ENCODE results near the gene COG4.
"Not testable (repeated sequence)": the region's sequence is repeated elsewhere in the genome, so short reads cannot be mapped to it uniquely, and the experiment has no call there.

Gene COG4

DNA sequence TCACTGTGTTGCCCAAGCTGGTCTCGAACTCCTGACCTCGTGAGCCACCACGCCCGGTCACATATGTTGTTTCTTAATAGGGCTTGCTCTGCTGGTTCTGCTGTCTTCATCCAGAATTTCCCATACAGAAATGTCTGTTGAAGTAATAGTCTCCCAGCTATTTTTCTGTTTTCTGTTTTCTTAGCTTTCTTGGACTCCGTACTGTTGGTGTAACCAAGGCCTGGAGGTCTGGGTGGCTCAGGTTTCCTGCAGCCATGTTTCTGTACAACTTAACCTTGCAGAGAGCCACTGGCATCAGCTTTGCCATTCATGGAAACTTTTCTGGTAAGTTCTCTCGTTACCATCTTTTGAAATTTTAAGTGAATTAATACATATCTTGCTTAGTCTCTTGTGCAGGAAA, 3.0 kb upstream of the COG4 start:
- Histone ChIP-seq H3K27me3 (replicated peaks; ENCODE audit: control insufficient read depth, insufficient read depth, low read length) (no peaks in the 10 kb centered on the region), H3K4me1 (ENCODE audit: control insufficient read depth, insufficient read depth, low read length) (peaks cover 40% of the 10 kb centered on the region)

GRCh38 chr16:70524399-70524825, 1.1 kb upstream of the COG4 start:
- peak overlapping the region; percentile 100 for H3K9ac ChIP-seq (ENCODE audit: low read length)
- H3K36me3 ChIP-seq (ENCODE audit: control insufficient read depth, insufficient read depth, low read length, severe bottlenecking) = peaks cover 25% of the 10 kb centered on the region
- DNase-seq (ENCODE audit: low read depth) = peak; percentile 63
- not testable (repeated sequence) for H3K27me3 ChIP-seq (replicated peaks; ENCODE audit: control insufficient read depth, insufficient read depth, low read length); H3K9me3 ChIP-seq (ENCODE audit: control insufficient read depth, low read length)
- H3K4me3 ChIP-seq (ENCODE audit: low read length) = peak overlapping the region; percentile 97
- peaks cover 51% of the 10 kb centered on the region for H3K4me1 ChIP-seq (ENCODE audit: control insufficient read depth, insufficient read depth, low read length)

More for the DNA sequence above, 3.0 kb upstream of the COG4 start:
- peak overlapping the region; percentile 37 for H3K4me3 ChIP-seq (ENCODE audit: low read length)
- no peaks in the 10 kb centered on the region for H3K9me3 ChIP-seq (ENCODE audit: control insufficient read depth, low read length)
- peak overlapping the region; percentile 40 for H3K9ac ChIP-seq (ENCODE audit: low read length)
- DNase-seq (ENCODE audit: low read depth) = peak; percentile 21
- H3K36me3 ChIP-seq (ENCODE audit: control insufficient read depth, insufficient read depth, low read length, severe bottlenecking) = peaks cover 42% of the 10 kb centered on the region

DNA sequence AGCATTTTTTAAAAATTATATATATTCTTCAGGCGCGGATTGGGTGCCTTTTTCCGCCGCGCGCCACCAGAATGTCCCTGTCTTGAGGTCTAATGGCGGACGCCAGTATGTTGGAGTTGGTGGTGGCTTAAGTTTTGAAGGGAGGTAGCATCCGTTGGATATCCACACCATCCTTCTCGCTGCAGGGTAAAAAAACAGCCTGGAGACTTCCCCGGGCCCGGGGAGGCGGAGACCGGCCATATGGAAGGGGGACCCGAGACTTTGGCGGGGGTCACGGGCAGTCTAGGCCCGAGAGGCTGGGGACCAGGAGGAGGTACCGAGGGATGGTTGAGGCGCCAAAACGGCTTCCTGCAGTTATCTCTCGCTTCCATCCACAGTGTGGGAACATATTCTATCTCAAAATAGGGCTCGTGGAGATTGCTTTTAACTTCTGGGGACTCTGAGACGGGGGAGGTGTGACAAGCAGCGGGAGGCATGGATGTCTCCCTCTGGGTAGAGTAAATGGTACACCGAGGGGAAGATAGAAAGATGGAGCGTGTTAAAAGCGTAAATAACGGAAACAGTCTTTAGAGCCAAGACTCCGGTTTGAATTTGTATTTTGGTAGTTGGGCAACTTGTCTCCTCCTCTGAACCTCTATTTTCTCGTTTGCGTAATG, 517 bp upstream of the COG4 start, which contains the start of gene SF3B3:
SF3B3 (plus strand) TSS at position 74 of the 656 bp plus-strand sequence. CDS start 2,841 bp downstream, outside the sequence.
- DNase-seq (ENCODE audit: low read depth) = peak; percentile 59
- Histone ChIP-seq H3K9ac (ENCODE audit: low read length) (peak within 1 kb of the TSS; percentile 100), H3K4me3 (ENCODE audit: low read length) (peak within 1 kb of the TSS; percentile 97), H3K9me3 (ENCODE audit: control insufficient read depth, low read length) (no peaks in the 10 kb centered on the region), H3K27me3 (replicated peaks; ENCODE audit: control insufficient read depth, insufficient read depth, low read length) (no peaks in the 10 kb centered on the region), H3K36me3 (ENCODE audit: control insufficient read depth, insufficient read depth, low read length, severe bottlenecking) (peaks cover 20% of the 10 kb centered on the region), H3K4me1 (ENCODE audit: control insufficient read depth, insufficient read depth, low read length) (peaks cover 46% of the 10 kb centered on the region)

GRCh38 chr16:70522216-70523075, 908 bp downstream of the COG4 start:
- no peak for DNase-seq (ENCODE audit: low read depth)
- Histone ChIP-seq H3K9ac (ENCODE audit: low read length) (peak overlapping the region; percentile 100), H3K27me3 (replicated peaks; ENCODE audit: control insufficient read depth, insufficient read depth, low read length) (no peaks in the 10 kb centered on the region), H3K9me3 (ENCODE audit: control insufficient read depth, low read length) (no peaks in the 10 kb centered on the region), H3K4me3 (ENCODE audit: low read length) (peak overlapping the region; percentile 97), H3K4me1 (ENCODE audit: control insufficient read depth, insufficient read depth, low read length) (peaks cover 43% of the 10 kb centered on the region), H3K36me3 (ENCODE audit: control insufficient read depth, insufficient read depth, low read length, severe bottlenecking) (peaks cover 20% of the 10 kb centered on the region)

DNA sequence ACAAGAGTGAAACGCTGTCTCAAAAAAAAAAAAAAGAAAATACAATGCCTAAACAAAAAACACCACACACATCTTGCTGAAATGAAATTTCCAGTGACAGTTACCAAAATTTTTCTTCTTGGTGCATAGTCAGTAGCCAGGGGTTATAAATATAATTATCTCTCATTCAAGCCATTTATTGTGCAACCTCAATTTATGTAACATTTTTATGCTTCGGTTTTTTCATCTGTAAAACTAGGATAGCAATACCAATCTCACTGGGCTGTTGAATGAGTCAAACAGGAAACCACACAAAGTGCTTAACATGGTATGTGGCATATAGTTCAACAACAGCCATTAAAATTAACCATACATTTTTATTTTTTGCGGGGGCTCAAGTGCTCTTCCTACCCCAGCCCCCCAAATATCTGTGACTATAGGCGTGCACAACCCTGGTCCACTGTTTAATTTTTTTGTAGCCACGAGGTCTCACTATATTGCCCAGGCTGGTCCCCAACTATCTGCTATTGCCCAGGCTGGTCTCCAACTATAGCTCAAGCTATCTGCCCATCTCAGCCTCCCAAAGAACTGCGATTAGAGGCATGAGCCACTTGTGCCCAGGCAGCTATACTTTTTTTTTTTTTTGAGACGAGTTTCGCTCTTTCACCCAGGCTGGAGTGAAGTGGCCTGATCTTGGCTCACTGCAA, 2.6 kb downstream of the COG4 start:
- Histone ChIP-seq H3K9ac (ENCODE audit: low read length) (no peak overlapping the region), H3K36me3 (ENCODE audit: control insufficient read depth, insufficient read depth, low read length, severe bottlenecking) (peaks cover 25% of the 10 kb centered on the region), H3K9me3 (ENCODE audit: control insufficient read depth, low read length) (no peaks in the 10 kb centered on the region), H3K4me3 (ENCODE audit: low read length) (no peak overlapping the region), H3K27me3 (replicated peaks; ENCODE audit: control insufficient read depth, insufficient read depth, low read length) (no peaks in the 10 kb centered on the region), H3K4me1 (ENCODE audit: control insufficient read depth, insufficient read depth, low read length) (peaks cover 26% of the 10 kb centered on the region)
- peak; percentile 58 for DNase-seq (ENCODE audit: low read depth)

DNA sequence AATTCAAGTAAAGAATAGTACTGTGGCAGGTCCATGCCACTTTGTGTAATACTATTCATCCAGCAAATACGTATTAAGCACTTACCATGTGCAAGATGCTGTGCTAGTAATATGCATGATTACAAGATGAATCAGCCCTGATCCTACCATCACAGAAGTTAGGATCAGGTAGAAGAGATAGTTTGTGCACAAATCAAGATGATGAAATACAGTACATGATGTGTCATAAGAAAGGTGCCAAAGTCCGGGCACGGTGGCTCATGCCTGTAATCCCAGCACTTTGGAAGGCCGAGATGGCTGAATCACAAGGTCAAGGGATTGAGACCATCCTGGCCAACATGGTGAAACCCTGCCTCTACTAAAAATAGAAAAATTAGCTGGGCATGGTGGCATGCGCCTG, 10.9 kb downstream of the COG4 start:
- no peak for DNase-seq (ENCODE audit: low read depth)
- no peaks in the 10 kb centered on the region for H3K4me1 ChIP-seq (ENCODE audit: control insufficient read depth, insufficient read depth, low read length)
- no peak overlapping the region for H3K4me3 ChIP-seq (ENCODE audit: low read length)
- no peaks in the 10 kb centered on the region for H3K27me3 ChIP-seq (replicated peaks; ENCODE audit: control insufficient read depth, insufficient read depth, low read length)
- H3K36me3 ChIP-seq (ENCODE audit: control insufficient read depth, insufficient read depth, low read length, severe bottlenecking) = peaks cover 88% of the 10 kb centered on the region
- no peak overlapping the region for H3K9ac ChIP-seq (ENCODE audit: low read length)
- no peaks in the 10 kb centered on the region for H3K9me3 ChIP-seq (ENCODE audit: control insufficient read depth, low read length)

DNA sequence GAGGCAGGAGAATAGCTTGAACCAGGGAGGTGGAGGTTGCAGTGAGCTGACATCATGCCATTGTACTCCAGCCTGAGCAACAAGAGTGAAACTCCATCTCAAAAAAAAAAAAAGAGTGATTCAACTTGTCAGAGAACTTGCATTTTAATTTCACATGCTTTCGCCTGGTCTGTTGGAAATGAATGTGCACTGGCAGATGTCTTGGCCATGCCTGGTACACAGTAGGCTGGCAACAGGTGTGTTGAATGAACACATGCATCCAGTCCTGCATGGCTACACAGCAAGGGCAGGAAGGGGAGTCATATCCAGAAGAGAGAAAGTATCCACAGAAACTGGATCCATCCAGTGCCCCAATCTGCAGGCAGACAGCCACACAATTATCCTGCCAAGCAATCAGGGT, 11.5 kb downstream of the COG4 start:
- H3K9me3 ChIP-seq (ENCODE audit: control insufficient read depth, low read length) = no peaks in the 10 kb centered on the region
- peaks cover 87% of the 10 kb centered on the region for H3K36me3 ChIP-seq (ENCODE audit: control insufficient read depth, insufficient read depth, low read length, severe bottlenecking)
- no peak for DNase-seq (ENCODE audit: low read depth)
- H3K4me1 ChIP-seq (ENCODE audit: control insufficient read depth, insufficient read depth, low read length) = no peaks in the 10 kb centered on the region
- no peaks in the 10 kb centered on the region for H3K27me3 ChIP-seq (replicated peaks; ENCODE audit: control insufficient read depth, insufficient read depth, low read length)
- H3K4me3 ChIP-seq (ENCODE audit: low read length) = no peak overlapping the region
- H3K9ac ChIP-seq (ENCODE audit: low read length) = no peak overlapping the region

DNA sequence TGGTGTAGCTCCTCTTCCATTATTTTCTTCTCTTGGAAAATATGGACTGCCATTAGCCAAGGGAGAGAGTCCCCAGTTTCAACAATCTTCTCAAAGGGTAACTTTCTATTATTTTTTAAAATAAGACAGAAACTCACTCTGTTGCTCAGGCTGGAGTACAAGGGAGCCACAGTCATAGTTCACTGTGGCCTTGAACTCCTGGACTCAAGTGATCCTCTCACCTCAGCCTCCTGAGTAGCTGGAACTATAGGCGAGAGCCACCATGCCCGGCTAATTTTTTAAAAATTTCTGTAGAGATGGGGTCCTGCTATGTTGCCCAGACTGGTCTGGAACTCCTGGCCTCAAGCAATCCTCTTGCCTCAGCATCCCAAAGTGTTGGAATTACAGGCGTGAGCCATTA, 13.1 kb downstream of the COG4 start:
- no peaks in the 10 kb centered on the region for H3K27me3 ChIP-seq (replicated peaks; ENCODE audit: control insufficient read depth, insufficient read depth, low read length)
- no peak for DNase-seq (ENCODE audit: low read depth)
- H3K9me3 ChIP-seq (ENCODE audit: control insufficient read depth, low read length) = no peaks in the 10 kb centered on the region
- no peak overlapping the region for H3K4me3 ChIP-seq (ENCODE audit: low read length)
- H3K4me1 ChIP-seq (ENCODE audit: control insufficient read depth, insufficient read depth, low read length) = no peaks in the 10 kb centered on the region
- peaks cover 73% of the 10 kb centered on the region for H3K36me3 ChIP-seq (ENCODE audit: control insufficient read depth, insufficient read depth, low read length, severe bottlenecking)
- H3K9ac ChIP-seq (ENCODE audit: low read length) = no peak overlapping the region

- H3K36me3 ChIP-seq (ENCODE audit: control insufficient read depth, insufficient read depth, low read length, severe bottlenecking) = peaks cover 64% of the 10 kb centered on the region
- no peaks in the 10 kb centered on the region for H3K9me3 ChIP-seq (ENCODE audit: control insufficient read depth, low read length)
- no peaks in the 10 kb centered on the region for H3K27me3 ChIP-seq (replicated peaks; ENCODE audit: control insufficient read depth, insufficient read depth, low read length)
- no peak for DNase-seq (ENCODE audit: low read depth)
- no peaks in the 10 kb centered on the region for H3K4me1 ChIP-seq (ENCODE audit: control insufficient read depth, insufficient read depth, low read length)
- no peak overlapping the region for H3K4me3 ChIP-seq (ENCODE audit: low read length)
- H3K9ac ChIP-seq (ENCODE audit: low read length) = no peak overlapping the region
Observed at GRCh38 chr16:70508752-70509151, 14.6 kb downstream of the COG4 start.

DNA sequence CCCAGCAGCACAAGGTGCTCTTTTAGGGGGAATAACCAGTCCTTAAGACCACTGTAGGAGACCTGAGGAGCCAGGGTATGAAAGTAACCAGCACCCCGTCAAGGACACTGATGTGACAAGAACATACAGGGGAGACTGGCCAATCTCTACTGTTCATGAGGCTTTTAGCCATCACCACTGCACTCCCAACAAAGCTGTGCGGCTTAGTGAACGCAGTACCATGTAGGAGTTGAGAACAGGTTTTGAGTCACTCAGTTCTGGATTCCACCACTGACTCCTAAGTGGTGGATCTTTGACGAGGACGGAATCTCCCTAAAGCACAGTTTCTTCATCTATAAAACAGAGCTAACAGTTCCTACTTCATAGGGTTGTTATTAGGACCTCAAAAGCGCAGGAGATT, 26.8 kb downstream of the COG4 start:
- no peak for DNase-seq (ENCODE audit: low read depth)
- Histone ChIP-seq H3K27me3 (replicated peaks; ENCODE audit: control insufficient read depth, insufficient read depth, low read length) (no peaks in the 10 kb centered on the region), H3K9ac (ENCODE audit: low read length) (no peak overlapping the region), H3K9me3 (ENCODE audit: control insufficient read depth, low read length) (no peaks in the 10 kb centered on the region), H3K4me1 (ENCODE audit: control insufficient read depth, insufficient read depth, low read length) (no peaks in the 10 kb centered on the region), H3K36me3 (ENCODE audit: control insufficient read depth, insufficient read depth, low read length, severe bottlenecking) (peaks cover 63% of the 10 kb centered on the region), H3K4me3 (ENCODE audit: low read length) (no peak overlapping the region)

Data from adipocyte (in vitro differentiated cells).